Measurements from ENCODE around the gene MYLIP. TPM values are rescaled to one million over a fixed set of nuclear protein-coding genes. Genes with fewer than 3 reads are reported as not detected.

The MYLIP gene
- total RNA-seq, 1 experiment from 2014 or later: 42.2 TPM

- Histone ChIP-seq H3F3A (ENCODE audit: insufficient read depth, low read depth) (no peaks in the 10 kb centered on the region), H3K4me3 (no peak overlapping the region), H4K20me1 (ENCODE audit: insufficient read depth) (no peaks in the 10 kb centered on the region), H3K36me3 (ENCODE audit: low read depth) (no peaks in the 10 kb centered on the region), H3K4me1 (replicated peaks; ENCODE audit: insufficient read depth) (no peaks in the 10 kb centered on the region), H3K27me3 (ENCODE audit: insufficient read depth, low read depth) (peaks cover 35% of the 10 kb centered on the region), H3K9me3 (ENCODE audit: insufficient read depth, low read depth) (no peaks in the 10 kb centered on the region), H2AFZ (no peak overlapping the region), H3K27ac (no peak overlapping the region), H3K79me2 (ENCODE audit: low read depth) (no peaks in the 10 kb centered on the region), H3K4me2 (no peak overlapping the region), H3K9me2 (ENCODE audit: insufficient read depth) (no peaks in the 10 kb centered on the region)
- intact Hi-C loops (cut with micrococcal nuclease; ENCODE audit: unreplicated experiment): no loop called here
- no peak for TF ChIP-seq CTCF (conservative IDR thresholded peaks at IDR 0.05)
- no peak for TF ChIP-seq EZH2 (IDR thresholded peaks at IDR 0.05; ENCODE audit: low read depth)
- POLR2A ChIA-PET (ENCODE audit: unreplicated experiment): no interaction called here
- BruUV-seq (replicated peaks): no TSS peak
- CTCF ChIA-PET: no interaction called here
- DNase-seq: no peak
Observed at GRCh38 chr6:16168121-16168520, 39.2 kb downstream of the MYLIP start.

DNA sequence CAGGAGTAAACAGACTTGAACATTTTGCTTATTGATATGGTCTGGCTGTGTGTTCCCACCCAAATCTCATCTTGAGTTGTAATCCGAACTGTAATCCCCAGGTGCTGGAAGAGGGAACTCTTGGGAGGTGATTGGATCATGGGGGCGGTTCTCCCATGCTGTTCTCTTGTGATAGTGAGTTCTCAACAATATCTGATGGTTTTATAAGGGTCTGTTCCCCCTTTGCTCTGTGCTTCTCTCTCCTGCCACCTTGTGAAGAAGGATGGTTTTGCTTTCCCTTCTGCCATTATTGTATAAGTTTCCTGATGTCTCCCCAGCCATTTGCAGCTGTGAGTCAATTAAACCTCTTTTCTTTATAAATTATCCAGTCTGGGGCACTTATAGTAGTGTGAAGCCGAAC is 40.0 kb downstream of the MYLIP start:
- H3K27me3 ChIP-seq (ENCODE audit: insufficient read depth, low read depth): peaks cover 40% of the 10 kb centered on the region
- TF ChIP-seq EZH2 (IDR thresholded peaks at IDR 0.05; ENCODE audit: low read depth) (no peak), CTCF (conservative IDR thresholded peaks at IDR 0.05) (peak; percentile 50)
- no peak for DNase-seq
- intact Hi-C loops (cut with micrococcal nuclease; ENCODE audit: unreplicated experiment): no loop called here
- no peaks in the 10 kb centered on the region for H4K20me1 ChIP-seq (ENCODE audit: insufficient read depth)
- no peaks in the 10 kb centered on the region for H3K4me1 ChIP-seq (replicated peaks; ENCODE audit: insufficient read depth)
- H2AFZ ChIP-seq: no peak overlapping the region
- no peaks in the 10 kb centered on the region for H3K9me2 ChIP-seq (ENCODE audit: insufficient read depth)
- H3K79me2 ChIP-seq (ENCODE audit: low read depth): no peaks in the 10 kb centered on the region
- H3K9me3 ChIP-seq (ENCODE audit: insufficient read depth, low read depth): no peaks in the 10 kb centered on the region
- ChIA-PET CTCF (interaction anchor here (0.9 kb wide), 1 partner anchor 346 kb away, joined by 4 read pairs; no protein-coding TSS in a partner anchor), POLR2A (ENCODE audit: unreplicated experiment) (no interaction called here)
- H3K27ac ChIP-seq: no peak overlapping the region
- no peaks in the 10 kb centered on the region for H3K36me3 ChIP-seq (ENCODE audit: low read depth)
- BruUV-seq (replicated peaks): no TSS peak
- no peak overlapping the region for H3K4me3 ChIP-seq
- no peaks in the 10 kb centered on the region for H3F3A ChIP-seq (ENCODE audit: insufficient read depth, low read depth)
- no peak overlapping the region for H3K4me2 ChIP-seq

- H3K4me2 ChIP-seq: no peak overlapping the region
- no peak for DNase-seq
- H3K4me3 ChIP-seq: no peak overlapping the region
- H2AFZ ChIP-seq: no peak overlapping the region
- intact Hi-C loops (cut with micrococcal nuclease; ENCODE audit: unreplicated experiment): no loop called here
- no TSS peak for BruUV-seq (replicated peaks)
- H3K4me1 ChIP-seq (replicated peaks; ENCODE audit: insufficient read depth): no peaks in the 10 kb centered on the region
- peaks cover 62% of the 10 kb centered on the region for H3K27me3 ChIP-seq (ENCODE audit: insufficient read depth, low read depth)
- H3K9me2 ChIP-seq (ENCODE audit: insufficient read depth): no peaks in the 10 kb centered on the region
- no peaks in the 10 kb centered on the region for H4K20me1 ChIP-seq (ENCODE audit: insufficient read depth)
- no peaks in the 10 kb centered on the region for H3K79me2 ChIP-seq (ENCODE audit: low read depth)
- no peak overlapping the region for H3K27ac ChIP-seq
- TF ChIP-seq CTCF (conservative IDR thresholded peaks at IDR 0.05) (no peak), EZH2 (IDR thresholded peaks at IDR 0.05; ENCODE audit: low read depth) (no peak)
- no peaks in the 10 kb centered on the region for H3K9me3 ChIP-seq (ENCODE audit: insufficient read depth, low read depth)
- ChIA-PET CTCF (interaction anchor here (0.6 kb wide), 1 partner anchor 12 kb away, joined by 3 read pairs; no protein-coding TSS in a partner anchor), POLR2A (ENCODE audit: unreplicated experiment) (no interaction called here)
- no peaks in the 10 kb centered on the region for H3K36me3 ChIP-seq (ENCODE audit: low read depth)
- H3F3A ChIP-seq (ENCODE audit: insufficient read depth, low read depth): no peaks in the 10 kb centered on the region
Observed at GRCh38 chr6:16171400-16171799, 42.5 kb downstream of the MYLIP start.
